Transverse colon (tissue), 1 donor: ENCODE measurements around the gene MGMT.

Source experiments
- EP300 ChIP-seq: sonication (generic); formaldehyde crosslinking; IDR thresholded peaks from one replicate; pipeline ENCODE4 v1.6.1; 2017; ENCODE audit warnings: antibody characterized with exemption, low read depth
- POLR2A ChIP-seq: fragments of 450-650 bp; IDR thresholded peaks from one replicate; pipeline ENCODE4 v1.6.1; 2016; ENCODE audit warnings: antibody characterized with exemption, mild to moderate bottlenecking, moderate library complexity

- TF ChIP-seq POLR2A: no peak
- no peak for TF ChIP-seq EP300
Measured at GRCh38 chr10:129741978-129742741, 275.1 kb downstream of the MGMT start.
